Tongue (tissue), 2 donors: ENCODE data around the gene TSC22D2. TPM values are rescaled to one million over a fixed set of nuclear protein-coding genes. Genes with fewer than 3 reads are reported as not detected.
A peak's percentile ranks its signal among the peaks of the same experiment; 100 is the strongest.

Experiments used
- DNase-seq: peaks from one replicate; pipeline ENCODE4 v3.0.0-alpha.2; 2015
- total RNA-seq: library from RNA; depleted of rRNA; stranded (reverse); fragments of >200 nt; gene quantifications from one replicate; pipeline ENCODE4 v1.2.3, GENCODE V29; 2014

The TSC22D2 gene
- total RNA-seq, 1 donor from 2014 or later, result 29.2 TPM

- DNase-seq, result peak; percentile 65
Measured at GRCh38 chr3:150412561-150413231, 4.6 kb downstream of the TSC22D2 start.

- peak; percentile 85 for DNase-seq
Measured at GRCh38 chr3:150414258-150414657, 6.2 kb downstream of the TSC22D2 start.

GRCh38 chr3:150414959-150415358 lies 6.9 kb downstream of the TSC22D2 start:
- no peak for DNase-seq

GRCh38 chr3:150419076-150419868 lies 11.2 kb downstream of the TSC22D2 start:
- DNase-seq, result no peak

GRCh38 chr3:150419959-150420358 lies 11.9 kb downstream of the TSC22D2 start:
- DNase-seq, result no peak

GRCh38 chr3:150421256-150421655 lies 13.2 kb downstream of the TSC22D2 start:
- DNase-seq, result no peak

- no peak for DNase-seq
Measured at GRCh38 chr3:150421799-150422548, 13.9 kb downstream of the TSC22D2 start.

- DNase-seq, result no peak
Measured at GRCh38 chr3:150422907-150423306, 14.8 kb downstream of the TSC22D2 start.

GRCh38 chr3:150423761-150424160 lies 15.7 kb downstream of the TSC22D2 start:
- DNase-seq, result no peak

GRCh38 chr3:150426292-150426691 lies 18.2 kb downstream of the TSC22D2 start:
- DNase-seq, result no peak

GRCh38 chr3:150428562-150428961 lies 20.5 kb downstream of the TSC22D2 start:
- no peak for DNase-seq

GRCh38 chr3:150429767-150430671 lies 21.9 kb downstream of the TSC22D2 start:
- no peak for DNase-seq

- DNase-seq, result no peak
Measured at GRCh38 chr3:150433347-150433746, 25.2 kb downstream of the TSC22D2 start.

GRCh38 chr3:150434234-150434633 lies 26.1 kb downstream of the TSC22D2 start:
- no peak for DNase-seq

GRCh38 chr3:150436161-150436560 lies 28.1 kb downstream of the TSC22D2 start:
- DNase-seq, result no peak

GRCh38 chr3:150439657-150440056 lies 31.6 kb downstream of the TSC22D2 start:
- no peak for DNase-seq

- DNase-seq, result no peak
Measured at GRCh38 chr3:150443331-150443741, 35.2 kb downstream of the TSC22D2 start.

GRCh38 chr3:150444371-150444770 lies 36.3 kb downstream of the TSC22D2 start:
- no peak for DNase-seq

GRCh38 chr3:150446470-150446977 lies 38.4 kb downstream of the TSC22D2 start:
- no peak for DNase-seq

GRCh38 chr3:150447084-150447483 lies 39.0 kb downstream of the TSC22D2 start:
- DNase-seq, result no peak

- no peak for DNase-seq
Measured at GRCh38 chr3:150447631-150448465, 39.8 kb downstream of the TSC22D2 start.
